GM12878 (cell line): ENCODE data around the gene SPATA22. TPM values are rescaled to one million over a fixed set of nuclear protein-coding genes. Genes with fewer than 3 reads are reported as not detected.
"Not testable (repeated sequence)": the region's sequence is repeated elsewhere in the genome, so short reads cannot be mapped to it uniquely, and the experiment has no call there.

Experiments used
- ATAC-seq: fragments of 200-7000 bp; cut with Tn5 transposase; 3 replicates; pipeline ENCODE4 v1.9.1; 2020; ENCODE audit warnings: mild to moderate bottlenecking, moderate library complexity
- BruUV-seq: library from RNA; stranded (reverse); fragments of 400-500 nt; replicated peaks from 2 replicates; lab custom pipeline; 2021; lab: Mats Ljungman, UMichigan
- CTCF ChIA-PET: fragments of 300-600 bp; sonication (Branson Sonifier 250); formaldehyde crosslinking; extraction: SDS; loops from one replicate; lab custom pipeline; 2021; ENCODE audit warnings: inconsistent platforms; lab: Yijun Ruan, JAX
- POLR2A ChIA-PET: fragments of 350-600 bp; formaldehyde crosslinking; extraction: SDS; loops from one replicate; lab custom pipeline; 2021; ENCODE audit warnings: inconsistent platforms; lab: Charles Lee
- RAD21 ChIA-PET: fragments of 300-600 bp; sonication (Branson Sonifier 250); formaldehyde crosslinking; loops from one replicate; lab custom pipeline; 2023; ENCODE audit warnings: antibody characterized with exemption; ENCODE audit not compliant: unreplicated experiment; lab: Charles Lee
- SMC1A ChIA-PET: fragments of 300-600 bp; sonication (Branson Sonifier 250); formaldehyde crosslinking; loops from one replicate; lab custom pipeline; 2023; ENCODE audit not compliant: unreplicated experiment, uncharacterized antibody; lab: Charles Lee
- DNase-seq: peaks from one replicate; pipeline ENCODE4 v3.0.0-alpha.2; 2011; ENCODE audit warnings: low read depth, low spot score
- FAIRE-seq: peaks from 3 replicates; lab custom pipeline; 2011; peaks lifted over from hg19 to GRCh38; lab: Jason Lieb, UNC
- H2AFZ ChIP-seq: 2 replicates; pipeline ENCODE4 v1.6.0; 2011; ENCODE audit warnings: low read depth, low read length, control low read depth; ENCODE audit not compliant: control insufficient read depth
- H3K27ac ChIP-seq: 2 replicates; pipeline ENCODE4 v1.5.1; 2011; ENCODE audit warnings: control low read depth; ENCODE audit not compliant: control insufficient read depth, insufficient read depth
- H3K27me3 ChIP-seq, 2 experiments: replicated peaks in 1 of 2; 2 replicates each; pipeline versions ENCODE4 v1.6.0 to v1.6.1; 2011; ENCODE audit warnings: low read length in 1 of 2; ENCODE audit not compliant: control insufficient read depth in 2 of 2, insufficient read depth in 2 of 2
- H3K36me3 ChIP-seq, 2 experiments: 2 replicates each; pipeline ENCODE4 v1.5.1; 2011; ENCODE audit warnings: low read length in 1 of 2; ENCODE audit not compliant: control insufficient read depth in 2 of 2, insufficient read depth in 2 of 2
- H3K4me1 ChIP-seq: 2 replicates; pipeline ENCODE4 v1.6.1; 2011; ENCODE audit warnings: mild to moderate bottlenecking, low read length, moderate library complexity, mixed read lengths; ENCODE audit not compliant: control insufficient read depth, insufficient read depth
- H3K4me2 ChIP-seq: 2 replicates; pipeline ENCODE4 v1.6.0; 2011; ENCODE audit warnings: control low read depth; ENCODE audit not compliant: control insufficient read depth, insufficient read depth
- H3K4me3 ChIP-seq: fragments of 200-600 bp; sonication (generic); 2 replicates; pipeline ENCODE4 v1.5.1; 2016
- H3K79me2 ChIP-seq: 2 replicates; pipeline ENCODE4 v1.6.0; 2011; ENCODE audit warnings: low read length; ENCODE audit not compliant: control insufficient read depth, insufficient read depth
- H3K9ac ChIP-seq: 2 replicates; pipeline ENCODE4 v1.8.0; 2011; ENCODE audit warnings: low read length, control low read depth, mixed read lengths; ENCODE audit not compliant: control insufficient read depth, insufficient read depth
- H3K9me3 ChIP-seq: replicated peaks from 3 replicates; pipeline ENCODE4 v1.5.1; 2011; ENCODE audit warnings: mild to moderate bottlenecking, low read length; ENCODE audit not compliant: control insufficient read depth, insufficient read depth
- H4K20me1 ChIP-seq: 2 replicates; pipeline ENCODE4 v1.6.0; 2011; ENCODE audit not compliant: control insufficient read depth, insufficient read depth
- FOS ChIP-seq: IDR thresholded peaks from 3 replicates; pipeline ENCODE4 v1.6.1; 2011; ENCODE audit warnings: borderline replicate concordance; ENCODE audit not compliant: insufficient read length; ENCODE audit errors: extremely low read depth
- HDAC2 ChIP-seq: fragments of 200-600 bp; sonication (generic); IDR thresholded peaks from 2 replicates; pipeline ENCODE4 v1.6.1; 2017
- MYC ChIP-seq: IDR thresholded peaks from 2 replicates; pipeline ENCODE4 v1.6.1; 2011; ENCODE audit warnings: mild to moderate bottlenecking, low read length, moderate library complexity, inconsistent platforms; ENCODE audit not compliant: insufficient read depth, insufficient replicate concordance, insufficient read length, severe bottlenecking
- RAD21 ChIP-seq: IDR thresholded peaks from 2 replicates; pipeline ENCODE4 v1.6.1; 2011; ENCODE audit warnings: mild to moderate bottlenecking, low read depth, low read length, moderate library complexity; ENCODE audit not compliant: insufficient read depth
- RUNX3 ChIP-seq: IDR thresholded peaks from 2 replicates; pipeline ENCODE4 v1.6.1; 2012; ENCODE audit warnings: low read length, inconsistent platforms
- TCF7 ChIP-seq: IDR thresholded peaks from 2 replicates; pipeline ENCODE4 v1.6.1; 2014; ENCODE audit warnings: antibody characterized with exemption, borderline replicate concordance
- whole genome bisulfite sequencing: methylation state at CpG from one replicate; pipeline ENCODE4 v1.1.6; 2016; ENCODE audit warnings: low lambda C conversion rate; ENCODE audit not compliant: insufficient replicate concordance, insufficient coverage; ENCODE audit errors: missing lambda C conversion rate; 5-methylcytosine and 5-hydroxymethylcytosine counted together
- in situ Hi-C: fragments of 300-500 bp; cut with MboI; formaldehyde crosslinking; loops from 9 replicates; pipeline ENCODE4 v1.14.3; 2018; ENCODE audit warnings: mixed read lengths
- intact Hi-C: fragments of 100-400 bp; cut with micrococcal nuclease; formaldehyde crosslinking; loops from one replicate; pipeline ENCODE4 v1.14.2; 2022; ENCODE audit not compliant: unreplicated experiment
- polyA plus RNA-seq, 11 experiments: library from polyadenylated mRNA; depleted of rRNA in 4 of 11; unstranded in 6 of 11; stranded (reverse) in 5 of 11; fragments of >200 nt; fragmentation: Nextera tagmentation in 4 of 11; fragmentation: Illumina TruSeq in 1 of 11; extraction: Ambion mirVana in 4 of 11; extraction: Trizol in 1 of 11; gene quantifications; 1 replicate in 1 of 11; 2 replicates in 10 of 11; pipeline versions ENCODE4 v1.2.1 to v1.2.3, GENCODE V29; 2011 to 2016; ENCODE audit warnings: inconsistent platforms in 2 of 11, missing spikeins in 2 of 11, low read depth in 1 of 11
- total RNA-seq, 4 experiments: library from RNA; depleted of rRNA in 3 of 4; stranded (reverse); fragments of >200 nt in 3 of 4; fragmentation: Illumina TruSeq in 1 of 4; extraction: Trizol in 1 of 4; gene quantifications; 2 replicates each; pipeline versions ENCODE4 v1.2.1 to v1.2.3, GENCODE V29; 2013 to 2021
- TF ChIP-seq, protein P1 (sequence below): IDR thresholded peaks from 2 replicates; pipeline ENCODE4 v1.6.1; 2012; ENCODE audit warnings: low read length, inconsistent platforms
- TF ChIP-seq, protein P2 (sequence below): IDR thresholded peaks from 2 replicates; pipeline ENCODE4 v1.6.1; 2012; ENCODE audit warnings: low read depth, low read length, improper control_type of control experiment

SPATA22 gene
- total and polyA plus RNA-seq, 10 of the 15 experiments (the other 5 are each of a cell fraction or from before 2014, with no cell fraction given) = not detected

DNA sequence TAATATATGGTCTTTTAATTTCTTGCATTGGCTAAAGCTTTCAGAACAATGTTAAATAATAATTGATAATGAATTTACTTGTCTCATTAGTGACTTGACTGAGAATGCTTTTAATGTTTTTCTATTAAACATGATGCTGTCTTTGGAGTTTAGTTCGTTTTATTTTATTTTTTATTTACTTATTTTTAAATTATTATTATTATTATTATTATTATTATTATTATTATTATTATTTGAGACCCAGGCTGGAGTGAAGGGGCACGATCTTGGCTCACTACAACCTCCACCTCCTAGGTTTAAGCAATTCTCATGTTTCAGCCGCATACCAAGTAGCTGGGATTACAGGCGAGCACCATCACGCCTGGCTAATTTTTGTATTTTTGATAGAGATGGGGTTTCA, 56.0 kb downstream of the SPATA22 start:
- no peak overlapping the region for H3K27ac ChIP-seq
- H3K27me3 ChIP-seq = no peaks in the 10 kb centered on the region
- no peak for FAIRE-seq
- in situ Hi-C loops = no loop called here
- no peaks in the 10 kb centered on the region for H3K9me3 ChIP-seq
- no peak overlapping the region for H3K9ac ChIP-seq
- CTCF ChIA-PET = no interaction called here
- H3K4me1 ChIP-seq = no peaks in the 10 kb centered on the region
- H3K36me3 ChIP-seq = no peaks in the 10 kb centered on the region
- POLR2A ChIA-PET = no interaction called here
- no peak overlapping the region for H3K4me2 ChIP-seq
- H3K79me2 ChIP-seq = no peaks in the 10 kb centered on the region
- H3K4me3 ChIP-seq = no peak overlapping the region
- no peaks in the 10 kb centered on the region for H4K20me1 ChIP-seq
- ATAC-seq = no peak
- DNase-seq = no peak
- no TSS peak for BruUV-seq
- no peak overlapping the region for H2AFZ ChIP-seq
- intact Hi-C loops = no loop called here
- WGBS = 31% methylated on average over 5 of the region's 5 CpGs
- SMC1A ChIA-PET = no interaction called here
- RAD21 ChIA-PET = no interaction called here
- TF ChIP-seq RAD21 (no peak), RUNX3 (no peak), TCF7 (no peak), HDAC2 (no peak), FOS (no peak), MYC (no peak)
- TF ChIP-seq, protein P1, sequence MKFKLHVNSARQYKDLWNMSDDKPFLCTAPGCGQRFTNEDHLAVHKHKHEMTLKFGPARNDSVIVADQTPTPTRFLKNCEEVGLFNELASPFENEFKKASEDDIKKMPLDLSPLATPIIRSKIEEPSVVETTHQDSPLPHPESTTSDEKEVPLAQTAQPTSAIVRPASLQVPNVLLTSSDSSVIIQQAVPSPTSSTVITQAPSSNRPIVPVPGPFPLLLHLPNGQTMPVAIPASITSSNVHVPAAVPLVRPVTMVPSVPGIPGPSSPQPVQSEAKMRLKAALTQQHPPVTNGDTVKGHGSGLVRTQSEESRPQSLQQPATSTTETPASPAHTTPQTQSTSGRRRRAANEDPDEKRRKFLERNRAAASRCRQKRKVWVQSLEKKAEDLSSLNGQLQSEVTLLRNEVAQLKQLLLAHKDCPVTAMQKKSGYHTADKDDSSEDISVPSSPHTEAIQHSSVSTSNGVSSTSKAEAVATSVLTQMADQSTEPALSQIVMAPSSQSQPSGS = no peak
- TF ChIP-seq, protein P2, sequence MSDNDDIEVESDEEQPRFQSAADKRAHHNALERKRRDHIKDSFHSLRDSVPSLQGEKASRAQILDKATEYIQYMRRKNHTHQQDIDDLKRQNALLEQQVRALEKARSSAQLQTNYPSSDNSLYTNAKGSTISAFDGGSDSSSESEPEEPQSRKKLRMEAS = no peak

DNA sequence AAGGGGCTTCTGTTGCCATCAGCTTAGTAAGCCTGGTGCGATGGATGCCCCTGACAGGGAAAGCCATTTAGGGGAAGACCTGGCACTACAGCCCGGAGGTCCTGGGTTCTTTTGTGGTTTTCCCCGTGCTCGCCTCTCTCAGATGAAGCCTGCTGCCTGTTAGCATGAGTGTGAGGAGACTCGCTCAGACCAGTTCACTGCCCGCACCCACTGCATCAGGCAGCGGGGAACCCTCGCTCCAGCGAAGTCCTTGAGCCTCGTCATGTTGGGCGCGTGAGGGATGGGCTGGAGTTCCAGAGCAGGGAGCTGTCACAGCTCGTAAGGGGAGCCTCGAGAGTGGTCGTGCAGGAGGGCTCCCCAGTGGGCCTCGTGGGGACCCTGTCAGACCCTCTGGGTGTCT, 59.4 kb downstream of the SPATA22 start:
- H2AFZ ChIP-seq, H3K4me3 ChIP-seq, H3K9me3 ChIP-seq, H3K4me2 ChIP-seq, H3K27me3 ChIP-seq, ATAC-seq, FAIRE-seq, H4K20me1 ChIP-seq, BruUV-seq, POLR2A ChIA-PET, DNase-seq, in situ Hi-C loops, H3K9ac ChIP-seq, SMC1A ChIA-PET, H3K36me3 ChIP-seq, RAD21 ChIA-PET, H3K79me2 ChIP-seq, intact Hi-C loops, H3K4me1 ChIP-seq, H3K27ac ChIP-seq, CTCF ChIA-PET: not testable (repeated sequence)
- WGBS = no CpG with 5 or more reads among the region's 16 CpGs
